Posterior vena cava (tissue), 2 donors: ENCODE measurements around the gene MYH11. TPM values are rescaled to one million over a fixed set of nuclear protein-coding genes. Genes with fewer than 3 reads are reported as not detected.

Experiments used
- DNase-seq: peaks from one replicate; pipeline ENCODE4 v3.0.0-alpha.2; 2020; ENCODE audit warnings: low spot score
- intact Hi-C, 2 donors: fragments of 100-400 bp; cut with DNase I; formaldehyde crosslinking; loops; one replicate each; pipeline versions ENCODE4 v1.14.1 to v1.14.2; 2022 to 2023
- long read RNA-seq, 2 donors: library from polyadenylated mRNA; unstranded; transcript quantifications; one replicate each; pipeline ENCODE4 v2.0.0, GENCODE V29; 2020 to 2021
- total RNA-seq, 2 donors: library from RNA; stranded (reverse); fragmentation: NEBNext Ultra II Directional; extraction: Animal tissue kit (Norgen Biotek cat#: 25700); gene quantifications; one replicate each; pipeline ENCODE4 v1.2.1, GENCODE V29; 2021
- donor health status: DM: yes; HTN: yes; CAD: no.
- donor health status: DM: yes; HTN: yes; CAD: no.

Gene MYH11
- total RNA-seq = 1,000 to 10,000 TPM; 1,932 to 2,544 TPM
- long read RNA-seq, donor 1, full-length matches to known transcripts = 125 of 1,228 reads
- long read RNA-seq, donor 1, partial matches to known transcripts = 969 of 1,228 reads
- long read RNA-seq, donor 1, other reads (novel, unspliced or antisense) = 134 of 1,228 reads
- long read RNA-seq, donor 2, full-length matches to known transcripts = 145 of 5,119 reads
- long read RNA-seq, donor 2, partial matches to known transcripts = 4,770 of 5,119 reads
- long read RNA-seq, donor 2, other reads (novel, unspliced or antisense) = 204 of 5,119 reads

GRCh38 chr16:15856901-15857698 lies at the start of gene MYH11:
TSS of gene MYH11 (minus strand) at chr16:15857028. CDS start at chr16:15838252, 18,776 bp downstream.
- intact Hi-C loops = no loop called here
- peak; percentile 83 for DNase-seq

GRCh38 chr16:15906439-15906838 lies 49.6 kb upstream of the MYH11 start:
- intact Hi-C loops = no loop called here
- DNase-seq = peak; percentile 47

GRCh38 chr16:15903960-15904359 lies 47.1 kb upstream of the MYH11 start:
- intact Hi-C loops = no loop called here
- DNase-seq = no peak

- intact Hi-C loops = no loop called here
- DNase-seq = no peak
Observed at GRCh38 chr16:15900901-15901500, 44.2 kb upstream of the MYH11 start.

DNA sequence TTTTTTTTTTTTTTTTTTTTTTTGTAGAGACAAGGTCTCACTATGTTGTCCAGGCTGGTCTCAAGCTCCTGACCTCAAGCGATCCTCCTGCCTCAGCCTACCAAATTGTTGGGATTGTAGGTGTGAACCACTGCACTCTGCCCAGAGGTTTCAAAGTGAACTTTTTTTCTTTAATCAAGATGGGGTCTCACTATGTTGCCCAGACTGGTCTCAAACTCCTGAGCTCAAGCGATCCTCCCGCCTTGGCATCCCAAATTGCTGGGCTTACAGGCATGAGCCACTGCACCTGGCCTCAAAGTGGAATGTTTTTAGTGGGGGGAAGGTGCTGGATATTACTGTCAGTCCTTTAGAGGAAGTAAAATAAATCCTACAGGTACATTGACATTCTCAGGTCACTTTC lies 43.5 kb upstream of the MYH11 start:
- intact Hi-C loops = no loop called here
- DNase-seq = no peak

DNA sequence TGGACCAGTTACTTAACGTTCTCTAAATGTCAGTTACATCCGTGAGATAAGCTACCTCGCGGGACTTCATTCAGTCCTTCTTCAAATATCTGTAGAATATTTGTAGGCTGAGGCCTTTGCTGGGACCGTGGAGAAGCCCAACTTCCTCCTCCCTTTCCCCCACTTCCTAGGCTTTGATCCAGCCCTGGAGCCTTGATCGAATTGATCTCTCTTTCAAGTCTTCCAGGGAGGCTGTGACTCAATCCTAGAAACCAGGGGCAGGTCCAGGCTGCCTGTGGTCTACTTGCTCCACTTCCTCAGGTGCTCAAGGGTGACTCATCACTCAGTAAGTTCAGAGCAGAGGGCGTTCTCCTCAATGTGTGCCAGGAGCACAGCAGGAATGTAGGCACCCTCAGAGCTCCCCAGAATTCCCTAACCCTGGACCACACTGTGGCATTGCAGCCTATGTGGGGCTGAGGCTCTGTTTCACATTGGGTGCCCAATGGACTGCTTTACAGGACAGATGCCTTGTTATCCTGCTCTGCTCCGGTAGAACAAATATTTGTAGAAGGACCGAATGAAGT lies 42.8 kb upstream of the MYH11 start:
- DNase-seq = no peak
- intact Hi-C loops = no loop called here

GRCh38 chr16:15898654-15899053 lies 41.8 kb upstream of the MYH11 start:
- intact Hi-C loops = no loop called here
- no peak for DNase-seq

- no peak for DNase-seq
- intact Hi-C loops = no loop called here
Observed at GRCh38 chr16:15897834-15898254, 41.0 kb upstream of the MYH11 start.

DNA sequence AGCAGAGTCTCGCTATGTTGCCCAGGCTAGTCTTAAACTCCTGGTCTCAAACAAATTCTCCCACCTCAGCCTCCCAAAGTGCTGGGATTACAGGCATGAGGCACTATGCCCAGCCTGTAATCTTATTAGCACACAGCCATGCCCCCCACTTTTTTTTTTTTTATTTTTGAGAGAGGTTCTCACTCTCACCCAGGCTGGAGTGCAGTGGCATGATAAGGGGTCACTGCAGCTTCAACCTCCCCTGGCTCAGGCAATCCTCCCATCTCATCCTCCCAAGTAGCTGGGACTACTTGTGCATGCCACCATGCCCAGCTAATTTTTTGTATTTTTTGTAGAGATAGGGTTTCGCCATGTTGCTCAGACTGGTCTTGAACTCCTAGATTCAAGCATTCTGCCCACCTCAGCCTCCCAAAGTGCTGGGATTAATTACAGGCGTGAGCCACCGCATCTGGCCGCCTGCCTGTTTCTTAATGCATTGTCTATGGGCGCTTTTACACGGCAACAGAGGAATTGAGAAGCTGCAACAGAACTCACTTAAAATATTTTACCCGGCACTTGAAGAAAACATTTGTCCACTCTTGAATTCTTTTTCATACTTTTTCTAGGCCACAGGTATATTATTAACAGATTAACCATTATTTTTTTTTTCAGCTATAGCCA lies 40.4 kb upstream of the MYH11 start:
- DNase-seq = no peak
- intact Hi-C loops = no loop called here

DNA sequence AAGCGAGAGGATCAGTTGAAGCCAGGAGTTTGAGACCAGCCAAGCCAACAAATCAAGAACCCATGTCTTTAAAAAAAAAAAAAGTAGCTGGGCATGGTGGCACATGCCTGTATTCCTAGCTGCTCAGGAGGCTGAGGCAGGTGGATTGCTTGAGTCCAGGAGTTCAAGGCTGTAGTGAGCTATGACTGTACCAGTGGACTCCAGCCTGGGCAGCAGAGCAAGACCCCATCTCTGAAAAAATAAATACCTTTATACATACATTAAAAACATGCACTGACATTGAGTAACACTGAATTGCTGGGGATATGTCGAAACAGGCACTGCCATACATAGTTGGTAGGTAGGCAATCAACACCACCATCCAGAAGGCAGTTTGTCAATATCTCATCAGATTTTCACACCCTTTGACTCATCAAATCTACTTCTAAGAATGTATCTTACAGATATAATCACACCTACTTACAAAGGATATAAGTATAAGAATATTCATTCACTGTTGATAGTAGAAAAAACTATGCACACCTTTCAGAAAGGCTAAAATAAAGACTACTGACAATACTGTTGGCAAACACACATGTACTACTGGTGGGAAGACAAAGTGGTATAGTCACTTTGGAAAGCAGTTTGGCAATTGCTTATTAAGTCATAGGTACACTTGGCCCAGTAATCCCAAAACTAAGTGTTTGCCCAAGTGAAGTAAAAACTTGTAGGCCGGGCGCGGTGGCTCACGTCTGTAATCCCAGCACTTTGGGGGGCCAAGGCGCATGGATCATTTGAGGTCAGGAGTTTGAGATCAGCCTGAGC lies 37.9 kb upstream of the MYH11 start:
- DNase-seq = no peak

GRCh38 chr16:15891508-15891907 lies 34.7 kb upstream of the MYH11 start:
- no peak for DNase-seq
- intact Hi-C loops = no loop called here

More for the DNA sequence above, 37.9 kb upstream of the MYH11 start:
- intact Hi-C loops = no loop called here

DNA sequence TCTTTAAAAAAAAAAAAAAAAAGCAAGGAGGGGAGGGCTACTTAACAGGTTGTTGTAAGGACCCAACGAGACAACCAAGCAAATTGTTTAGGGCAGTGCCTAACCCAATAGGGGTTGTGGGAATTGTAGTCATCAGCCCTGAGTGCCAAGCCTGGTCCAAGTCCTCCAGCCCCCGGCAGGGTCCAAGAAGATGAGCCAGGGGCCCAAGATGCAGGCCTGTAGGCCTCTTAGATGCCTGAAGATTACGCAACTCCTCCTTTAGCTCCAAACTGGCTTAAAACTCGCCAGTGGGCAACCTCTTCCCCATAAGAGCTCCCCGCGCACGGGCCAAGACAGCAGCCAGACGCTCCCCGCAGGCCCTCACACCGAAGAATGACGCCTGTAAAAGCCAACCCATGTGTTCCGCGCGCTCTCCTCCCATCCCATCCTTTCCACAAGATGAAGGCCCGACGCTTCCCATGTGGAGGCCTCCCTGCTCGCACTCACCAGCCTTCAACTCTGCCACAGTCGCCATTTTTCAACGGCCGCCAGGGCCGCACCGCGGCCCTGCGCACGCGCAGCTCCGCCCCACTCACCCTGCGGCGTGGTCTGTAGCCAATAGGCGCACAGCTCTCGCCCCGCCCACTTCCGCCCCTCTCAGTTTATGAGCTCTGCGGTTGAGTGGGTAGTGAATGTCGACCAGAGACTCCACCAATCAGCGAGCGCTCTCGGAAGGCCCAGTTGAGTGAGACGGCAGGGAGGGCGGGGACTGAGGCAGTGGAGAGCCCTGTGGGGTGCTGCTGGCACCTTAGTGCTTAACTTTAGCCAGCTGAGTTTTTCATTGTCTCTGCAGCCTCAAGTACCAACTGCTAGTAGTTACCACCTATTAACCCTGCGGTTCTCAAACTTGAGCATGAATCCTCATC lies 31.5 kb upstream of the MYH11 start, which contains the start of gene CEP20:
TSS of gene CEP20 (minus strand) at position 532 of the 905 bp plus-strand sequence. CDS start at position 514, 18 bp downstream.
- intact Hi-C loops = loop anchor here in 1 of 2 donors (10.0 kb wide), 1 partner anchor 126 kb away; no protein-coding TSS in a partner anchor
- peak; percentile 100 for DNase-seq

DNA sequence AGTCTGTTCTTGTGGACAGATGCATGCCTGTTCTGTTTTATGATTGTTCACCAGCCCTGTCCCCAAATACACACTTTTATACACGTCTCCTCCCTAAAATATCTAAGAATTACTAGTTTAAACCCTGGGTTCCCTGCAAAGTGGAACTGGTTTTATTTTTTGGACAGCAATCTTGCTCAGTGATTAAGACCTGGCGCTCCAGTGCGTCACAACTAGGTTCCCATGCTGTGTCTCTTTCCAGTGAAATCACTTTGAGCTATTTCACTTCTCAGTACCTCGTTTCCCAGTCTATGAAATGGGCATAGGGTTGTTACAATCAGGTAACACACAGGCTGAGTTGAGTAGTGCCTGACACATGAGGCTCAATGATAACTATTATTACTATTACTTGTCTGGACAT lies 30.5 kb upstream of the MYH11 start:
- intact Hi-C loops = loop anchor here in 1 of 2 donors (10.0 kb wide), 1 partner anchor 128 kb away; no protein-coding TSS in a partner anchor
- DNase-seq = peak; percentile 1

DNA sequence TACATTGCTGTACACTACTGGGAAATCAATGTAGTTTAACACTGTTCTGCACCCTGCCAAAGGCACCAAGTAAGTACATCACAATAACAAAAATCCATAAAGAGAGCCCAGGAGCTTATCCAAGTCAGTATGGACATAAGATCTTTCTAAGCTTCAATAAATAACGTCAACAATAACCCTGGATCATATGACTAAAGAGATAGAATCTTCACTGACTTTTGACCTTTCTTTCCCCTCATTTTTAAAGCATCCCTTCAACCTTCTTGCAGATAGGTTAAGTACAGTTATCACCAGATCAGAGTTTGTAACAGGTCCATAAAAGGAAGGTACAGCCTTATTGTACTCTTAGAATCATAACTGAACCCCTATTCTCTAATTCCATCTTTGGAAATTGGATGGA lies 29.2 kb upstream of the MYH11 start:
- intact Hi-C loops = loop anchor here in 1 of 2 donors (10.0 kb wide), 1 partner anchor 129 kb away; no protein-coding TSS in a partner anchor
- no peak for DNase-seq

GRCh38 chr16:15885560-15886001 lies 28.8 kb upstream of the MYH11 start:
- intact Hi-C loops = loop anchor here in 1 of 2 donors (10.0 kb wide), 1 partner anchor 129 kb away; no protein-coding TSS in a partner anchor
- DNase-seq = no peak

GRCh38 chr16:15882563-15882962 lies 25.7 kb upstream of the MYH11 start:
- intact Hi-C loops = loop anchor here in 1 of 2 donors (10.0 kb wide), 1 partner anchor 132 kb away; no protein-coding TSS in a partner anchor
- DNase-seq = no peak

DNA sequence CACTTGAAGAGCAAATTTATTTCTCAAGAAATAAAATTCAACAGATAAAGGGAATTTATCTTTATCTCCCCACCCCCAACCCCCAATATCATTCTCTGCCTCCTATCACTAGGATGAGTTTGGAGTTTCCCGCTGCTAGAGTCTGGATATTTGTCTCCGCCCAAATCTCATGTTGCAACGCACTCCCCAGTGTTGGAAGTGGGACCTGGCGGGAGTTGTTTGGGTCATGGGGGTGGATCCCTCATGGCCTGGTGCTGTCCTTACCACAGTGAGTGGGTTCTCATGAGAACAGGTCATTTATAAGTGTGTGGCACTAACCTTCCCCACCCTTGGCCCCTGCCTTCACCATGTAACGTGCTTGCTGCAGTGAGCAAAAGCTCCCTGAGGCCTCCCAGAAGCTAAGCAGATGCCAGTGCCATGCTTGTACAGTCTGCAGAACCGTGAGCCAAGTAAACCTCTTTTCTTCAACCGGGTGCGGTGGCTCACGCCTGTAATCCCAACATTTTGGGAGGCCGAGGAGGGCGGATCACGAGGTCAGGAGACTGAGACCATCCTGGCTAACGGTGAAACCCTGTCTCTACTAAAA lies 25.1 kb upstream of the MYH11 start:
- DNase-seq = peak; percentile 44
- intact Hi-C loops = loop anchor here in 1 of 2 donors (10.0 kb wide), 1 partner anchor 133 kb away; no protein-coding TSS in a partner anchor
